H9 (cell line): ENCODE measurements around the gene KRT3. TPM values are rescaled to one million over a fixed set of nuclear protein-coding genes. Genes with fewer than 3 reads are reported as not detected.

Experiments
- DNase-seq: peaks from one replicate; pipeline ENCODE4 v3.0.0-alpha.2; 2017
- H2AFZ ChIP-seq: one replicate; pipeline ENCODE4 v1.6.1; 2013; ENCODE audit warnings: mild to moderate bottlenecking, low read length, control low read depth, moderate library complexity
- H2AK5ac ChIP-seq: 2 replicates; pipeline ENCODE4 v1.6.1; 2013; ENCODE audit warnings: low read length, control low read depth, mixed read lengths; ENCODE audit not compliant: insufficient read length
- H2BK120ac ChIP-seq: one replicate; pipeline ENCODE4 v1.6.1; 2013; ENCODE audit warnings: low read depth, mild to moderate bottlenecking, low read length, control low read depth, inconsistent platforms; ENCODE audit not compliant: poor library complexity, severe bottlenecking
- H2BK12ac ChIP-seq: 2 replicates; pipeline ENCODE4 v1.6.1; 2013; ENCODE audit warnings: low read length, control low read depth, mixed read lengths, low read depth; ENCODE audit not compliant: insufficient read length
- H2BK15ac ChIP-seq: 2 replicates; pipeline ENCODE4 v1.6.1; 2013; ENCODE audit warnings: low read depth, low read length, control low read depth
- H2BK20ac ChIP-seq: one replicate; pipeline ENCODE4 v1.6.1; 2013; ENCODE audit warnings: low read depth, mild to moderate bottlenecking, low read length, control low read depth, inconsistent platforms; ENCODE audit not compliant: poor library complexity, severe bottlenecking
- H2BK5ac ChIP-seq: 2 replicates; pipeline ENCODE4 v1.6.1; 2013; ENCODE audit warnings: low read length, control low read depth, mixed read lengths; ENCODE audit not compliant: insufficient read length
- H3K14ac ChIP-seq: 2 replicates; pipeline ENCODE4 v1.6.1; 2013; ENCODE audit warnings: low read length, control low read depth; ENCODE audit not compliant: insufficient read depth
- H3K18ac ChIP-seq: 2 replicates; pipeline ENCODE4 v1.6.1; 2013; ENCODE audit warnings: low read depth, mild to moderate bottlenecking, mixed read lengths, low read length, control low read depth; ENCODE audit not compliant: insufficient read length
- H3K23ac ChIP-seq: 2 replicates; pipeline ENCODE4 v1.6.1; 2013; ENCODE audit warnings: low read length, control low read depth, mixed read lengths, low read depth; ENCODE audit not compliant: insufficient read length
- H3K23me2 ChIP-seq: 2 replicates; pipeline ENCODE4 v1.6.1; 2013; ENCODE audit warnings: low read depth, mild to moderate bottlenecking, mixed read lengths, low read length, control low read depth; ENCODE audit not compliant: insufficient read length, poor library complexity, severe bottlenecking
- H3K27ac ChIP-seq: 2 replicates; pipeline ENCODE4 v1.5.1; 2013; ENCODE audit warnings: low read length, control low read depth, mixed read lengths, low read depth; ENCODE audit not compliant: insufficient read length
- H3K27me3 ChIP-seq: 2 replicates; pipeline ENCODE4 v1.6.1; 2013; ENCODE audit warnings: low read length, control low read depth, inconsistent platforms; ENCODE audit not compliant: insufficient read depth
- H3K4ac ChIP-seq: 2 replicates; pipeline ENCODE4 v1.6.1; 2013; ENCODE audit warnings: low read depth, mild to moderate bottlenecking, control low read depth, inconsistent platforms, low read length, moderate library complexity
- H3K4me1 ChIP-seq: 2 replicates; pipeline ENCODE4 v1.6.1; 2013; ENCODE audit warnings: low read length, control low read depth, inconsistent platforms; ENCODE audit not compliant: insufficient read depth
- H3K4me2 ChIP-seq: 2 replicates; pipeline ENCODE4 v1.6.1; 2013; ENCODE audit warnings: low read length, control low read depth, mixed read lengths; ENCODE audit not compliant: insufficient read length, insufficient read depth
- H3K56ac ChIP-seq: 2 replicates; pipeline ENCODE4 v1.6.1; 2013; ENCODE audit warnings: low read depth, mild to moderate bottlenecking, mixed read lengths, low read length, control low read depth; ENCODE audit not compliant: insufficient read length
- H3K79me1 ChIP-seq: 2 replicates; pipeline ENCODE4 v1.6.1; 2013; ENCODE audit warnings: low read depth, mild to moderate bottlenecking, moderate library complexity, low read length, control low read depth, inconsistent platforms; ENCODE audit not compliant: insufficient read depth, poor library complexity, severe bottlenecking
- H3K79me2 ChIP-seq: 2 replicates; pipeline ENCODE4 v1.6.1; 2013; ENCODE audit warnings: low read length, control low read depth, inconsistent platforms; ENCODE audit not compliant: insufficient read depth
- H3K9ac ChIP-seq: 2 replicates; pipeline ENCODE4 v1.6.1; 2013; ENCODE audit warnings: low read length, control low read depth, mixed read lengths; ENCODE audit not compliant: insufficient read length; ENCODE audit errors: extremely low read depth
- H3K9me3 ChIP-seq: one replicate; pipeline ENCODE4 v1.6.1; 2013; ENCODE audit warnings: low read depth, low read length, inconsistent platforms; ENCODE audit not compliant: control insufficient read depth
- H3T11ph ChIP-seq: one replicate; pipeline ENCODE4 v1.6.1; 2013; ENCODE audit warnings: mild to moderate bottlenecking, low read length, control low read depth, inconsistent platforms
- H4K20me1 ChIP-seq: one replicate; pipeline ENCODE4 v1.6.1; 2013; ENCODE audit not compliant: control insufficient read depth, insufficient read length, insufficient read depth
- H4K5ac ChIP-seq: 2 replicates; pipeline ENCODE4 v1.6.1; 2013; ENCODE audit warnings: low read depth, mild to moderate bottlenecking, mixed read lengths, low read length, control low read depth; ENCODE audit not compliant: insufficient read length
- H4K8ac ChIP-seq: replicated peaks from 2 replicates; pipeline ENCODE4 v1.6.1; 2013; ENCODE audit warnings: low read length, control low read depth, mixed read lengths, low read depth; ENCODE audit not compliant: insufficient read length
- H4K91ac ChIP-seq: 2 replicates; pipeline ENCODE4 v1.6.1; 2013; ENCODE audit warnings: low read depth, mild to moderate bottlenecking, moderate library complexity, mixed read lengths, low read length, control low read depth; ENCODE audit not compliant: insufficient read length
- H3K27ac Mint-ChIP-seq, 3 experiments: 2 replicates in 2 of 3; 3 replicates in 1 of 3; pipeline ENCODE4 v1.8.0; 2020 to 2021; ENCODE audit warnings: mixed read lengths in 3 of 3, mild to moderate bottlenecking in 1 of 3, moderate library complexity in 1 of 3
- H3K27me3 Mint-ChIP-seq: 2 replicates; pipeline ENCODE4 v1.8.0; 2021; ENCODE audit warnings: low read depth, mild to moderate bottlenecking, moderate library complexity, mixed read lengths
- H3K36me3 Mint-ChIP-seq, 3 experiments: 2 replicates in 2 of 3; 3 replicates in 1 of 3; pipeline ENCODE4 v1.8.0; 2020 to 2021; ENCODE audit warnings: low read depth in 3 of 3, mixed read lengths in 3 of 3; ENCODE audit not compliant: insufficient read depth in 1 of 3
- H3K4me1 Mint-ChIP-seq, 2 experiments: 2 replicates each; pipeline ENCODE4 v1.8.0; 2020; ENCODE audit warnings: mixed read lengths in 2 of 2
- H3K4me3 Mint-ChIP-seq, 2 experiments: 2 replicates in 1 of 2; 3 replicates in 1 of 2; pipeline ENCODE4 v1.8.0; 2020 to 2021; ENCODE audit warnings: mild to moderate bottlenecking in 2 of 2, mixed read lengths in 2 of 2, moderate library complexity in 1 of 2
- H3K9me3 Mint-ChIP-seq, 2 experiments: 2 replicates in 1 of 2; 3 replicates in 1 of 2; pipeline ENCODE4 v1.8.0; 2020; ENCODE audit warnings: mild to moderate bottlenecking in 2 of 2, mixed read lengths in 2 of 2, moderate library complexity in 1 of 2
- WGBS: extraction: QIAGEN DNeasy Blood & Tissue Kit; methylation state at CpG from one replicate; pipeline ENCODE4 v1.1.7; 2013; ENCODE audit warnings: missing lambda C conversion rate, low lambda C conversion rate, mixed read lengths; ENCODE audit not compliant: insufficient read length; ENCODE audit errors: extremely low coverage; 5-methylcytosine and 5-hydroxymethylcytosine counted together
- total RNA-seq: library from RNA; stranded (reverse); gene quantifications from 2 replicates; pipeline ENCODE4 v1.2.1, GENCODE V29; 2021
- TF ChIP-seq, protein P1 (sequence below): fragments of 200-600 bp; sonication (generic); conservative IDR thresholded peaks from 3 replicates; pipeline ENCODE4 v1.8.0; 2021; ENCODE audit warnings: antibody characterized with exemption, mild to moderate bottlenecking

The KRT3 gene
- total RNA-seq, 1 experiment from 2014 or later: not detected

DNA sequence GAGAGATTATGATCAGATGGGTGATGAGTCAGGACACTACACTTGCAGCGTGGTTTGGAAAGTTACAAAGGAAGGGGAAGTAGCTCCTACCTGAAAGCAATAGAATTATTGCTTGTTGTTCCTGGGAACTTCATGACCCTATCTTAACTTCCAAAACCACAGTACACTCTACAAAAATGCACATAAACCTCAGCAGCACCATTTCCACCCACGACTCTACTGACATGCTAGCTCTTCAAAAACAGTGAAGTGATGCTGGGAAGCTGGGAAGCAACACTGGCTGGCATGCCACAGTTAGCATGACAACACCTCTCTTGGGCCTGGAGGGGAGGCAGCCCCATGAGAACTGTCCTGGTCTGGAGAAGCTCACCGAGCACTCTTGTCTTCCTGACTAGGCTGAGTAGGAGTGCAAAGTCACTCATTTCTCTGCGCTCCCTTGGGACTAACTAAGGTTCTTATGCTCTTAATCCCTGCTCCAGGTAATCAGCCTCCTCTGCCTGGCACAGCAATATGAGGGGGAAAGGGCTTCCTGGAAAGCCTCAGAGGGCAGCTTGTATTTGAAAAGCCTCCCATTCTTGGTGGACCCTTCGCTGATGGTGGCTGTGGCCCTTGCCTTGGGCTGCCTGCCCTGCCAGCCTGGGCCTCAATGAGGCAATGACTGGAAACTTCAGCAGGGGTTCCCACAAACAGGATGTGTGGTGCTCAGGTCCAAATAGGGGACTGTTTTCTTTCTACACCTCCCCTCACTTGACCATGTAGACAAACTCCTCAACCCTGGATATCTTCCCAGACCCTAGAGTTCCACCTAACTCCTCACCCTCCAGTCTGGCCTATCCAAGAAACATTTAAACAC, 1.2 kb downstream of the KRT3 start:
- DNase-seq: no peak
- H3K27me3 Mint-ChIP-seq: peaks cover 2% of the 10 kb centered on the region
- H3K4me1 ChIP-seq: peaks cover under 1% of the 10 kb centered on the region; the same call in 1 of the 2 replicates

More for the DNA sequence above, 1.2 kb downstream of the KRT3 start:
- Histone ChIP-seq H2AK5ac (no peak overlapping the region), H3K79me2 (no peaks in the 10 kb centered on the region), H3K18ac (no peak overlapping the region), H3K4ac (no peak overlapping the region), H2BK20ac (no peak overlapping the region), H4K20me1 (no peaks in the 10 kb centered on the region), H3K4me2 (no peak overlapping the region), H2AFZ (no peak overlapping the region), H3K56ac (no peak overlapping the region), H2BK5ac (no peak overlapping the region), H3K79me1 (no peaks in the 10 kb centered on the region), H2BK12ac (no peak overlapping the region), H3K14ac (peak overlapping the region; percentile 40; the same call in 1 of the 2 replicates), H2BK15ac (no peak overlapping the region), H3K23me2 (no peaks in the 10 kb centered on the region), H3K27me3 (no peaks in the 10 kb centered on the region), H3T11ph (no peak overlapping the region), H3K23ac (no peak overlapping the region), H3K9ac (no peak overlapping the region), H4K5ac (no peak overlapping the region), H3K9me3 (no peaks in the 10 kb centered on the region), H4K91ac (no peak overlapping the region), H4K8ac (no peak overlapping the region), H3K27ac (no peak overlapping the region), H2BK120ac (no peak overlapping the region)
- H3K27ac Mint-ChIP-seq: no peak overlapping the region; a peak in 1 of 7 replicates
- H3K4me1 Mint-ChIP-seq: peaks cover 7 to 10% of the 10 kb centered on the region in 2 experiments
- TF ChIP-seq, protein P1, sequence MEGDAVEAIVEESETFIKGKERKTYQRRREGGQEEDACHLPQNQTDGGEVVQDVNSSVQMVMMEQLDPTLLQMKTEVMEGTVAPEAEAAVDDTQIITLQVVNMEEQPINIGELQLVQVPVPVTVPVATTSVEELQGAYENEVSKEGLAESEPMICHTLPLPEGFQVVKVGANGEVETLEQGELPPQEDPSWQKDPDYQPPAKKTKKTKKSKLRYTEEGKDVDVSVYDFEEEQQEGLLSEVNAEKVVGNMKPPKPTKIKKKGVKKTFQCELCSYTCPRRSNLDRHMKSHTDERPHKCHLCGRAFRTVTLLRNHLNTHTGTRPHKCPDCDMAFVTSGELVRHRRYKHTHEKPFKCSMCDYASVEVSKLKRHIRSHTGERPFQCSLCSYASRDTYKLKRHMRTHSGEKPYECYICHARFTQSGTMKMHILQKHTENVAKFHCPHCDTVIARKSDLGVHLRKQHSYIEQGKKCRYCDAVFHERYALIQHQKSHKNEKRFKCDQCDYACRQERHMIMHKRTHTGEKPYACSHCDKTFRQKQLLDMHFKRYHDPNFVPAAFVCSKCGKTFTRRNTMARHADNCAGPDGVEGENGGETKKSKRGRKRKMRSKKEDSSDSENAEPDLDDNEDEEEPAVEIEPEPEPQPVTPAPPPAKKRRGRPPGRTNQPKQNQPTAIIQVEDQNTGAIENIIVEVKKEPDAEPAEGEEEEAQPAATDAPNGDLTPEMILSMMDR: no peak
- no peaks in the 10 kb centered on the region for H3K9me3 Mint-ChIP-seq
- no peaks in the 10 kb centered on the region for H3K36me3 Mint-ChIP-seq
- no peak overlapping the region for H3K4me3 Mint-ChIP-seq
- no CpG with 5 or more reads among the region's 5 CpGs for WGBS
